K562 (cell line): ENCODE results near the gene CTIF. TPM values are rescaled to one million over a fixed set of nuclear protein-coding genes. Genes with fewer than 3 reads are reported as not detected.
A peak's percentile ranks its signal among the peaks of the same experiment; 100 is the strongest.

ENCODE experiments used
- CUX1 ChIP-seq: fragments of 200-800 bp; sonication (Bioruptor generic); IDR thresholded peaks from 2 replicates; pipeline ENCODE4 v1.6.1; 2016; ENCODE audit warnings: missing genetic modification characterization, missing compliant biosample characterization
- DDX20 ChIP-seq: fragments of 450-650 bp; IDR thresholded peaks from 2 replicates; pipeline ENCODE4 v1.6.1; 2016; ENCODE audit warnings: missing genetic modification characterization, low read depth, mild to moderate bottlenecking, missing compliant biosample characterization, moderate library complexity
- ELF4 ChIP-seq: fragments of 450-650 bp; formaldehyde crosslinking; IDR thresholded peaks from 2 replicates; pipeline ENCODE4 v1.4.0; 2022; ENCODE audit warnings: missing genetic modification characterization
- NFE2 ChIP-seq: IDR thresholded peaks from 2 replicates; pipeline ENCODE4 v1.6.1; 2014; ENCODE audit warnings: antibody characterized with exemption, low read depth
- RERE ChIP-seq: sonication (generic); formaldehyde crosslinking; IDR thresholded peaks from 2 replicates; pipeline ENCODE4 v1.8.0; 2023; ENCODE audit warnings: missing genetic modification reagents, mild to moderate bottlenecking, borderline replicate concordance
- SAFB2 ChIP-seq: fragments of 200-400 bp; formaldehyde crosslinking; IDR thresholded peaks from 2 replicates; pipeline ENCODE4 v1.6.1; 2018; ENCODE audit warnings: borderline replicate concordance, low read length, low read depth, moderate library complexity; ENCODE audit not compliant: severe bottlenecking
- polyA plus RNA-seq, 8 experiments: library from polyadenylated mRNA; depleted of rRNA in 4 of 8; stranded (reverse) in 5 of 8; unstranded in 3 of 8; fragments of >200 nt; fragmentation: Nextera tagmentation in 2 of 8; fragmentation: Illumina TruSeq in 1 of 8; extraction: Ambion mirVana in 2 of 8; extraction: Trizol in 1 of 8; gene quantifications; 2 replicates each; pipeline versions ENCODE4 v1.2.1 to v1.2.3, GENCODE V29; 2011 to 2014; ENCODE audit warnings: inconsistent platforms in 1 of 8, missing spikeins in 1 of 8
- total RNA-seq, 7 experiments: library from RNA; depleted of rRNA in 6 of 7; stranded (reverse); fragments of >200 nt in 6 of 7; fragmentation: Illumina TruSeq in 2 of 7; extraction: Trizol in 2 of 7; gene quantifications; 2 replicates each; pipeline versions ENCODE4 v1.2.1 to v1.2.3, GENCODE V29; 2011 to 2021; ENCODE audit warnings: low replicate concordance in 1 of 7
- TF ChIP-seq, protein P1 (sequence below), 3 experiments: fragments of 200-800 bp in 1 of 3; fragments of 250-450 bp in 1 of 3; fragments of 450-650 bp in 1 of 3; sonication (Bioruptor Pico) in 1 of 3; sonication (Bioruptor generic) in 1 of 3; formaldehyde crosslinking in 1 of 3; IDR thresholded peaks; 2 replicates each; pipeline versions ENCODE4 v1.6.1 to v1.8.0; 2016 to 2022; ENCODE audit warnings: mild to moderate bottlenecking in 2 of 3, missing genetic modification characterization in 2 of 3, missing compliant biosample characterization in 1 of 3, moderate library complexity in 1 of 3
- TF ChIP-seq, protein P2 (sequence below): sonication (generic); formaldehyde crosslinking; IDR thresholded peaks from 2 replicates; pipeline ENCODE4 v1.8.0; 2022; ENCODE audit warnings: missing genetic modification reagents, mild to moderate bottlenecking, moderate library complexity, borderline replicate concordance

CTIF gene
- total and polyA plus RNA-seq, 9 of the 15 experiments (the other 6 are each of a cell fraction or from before 2014, with no cell fraction given), result 0.17 to 11.5 (median 2.2) TPM

DNA sequence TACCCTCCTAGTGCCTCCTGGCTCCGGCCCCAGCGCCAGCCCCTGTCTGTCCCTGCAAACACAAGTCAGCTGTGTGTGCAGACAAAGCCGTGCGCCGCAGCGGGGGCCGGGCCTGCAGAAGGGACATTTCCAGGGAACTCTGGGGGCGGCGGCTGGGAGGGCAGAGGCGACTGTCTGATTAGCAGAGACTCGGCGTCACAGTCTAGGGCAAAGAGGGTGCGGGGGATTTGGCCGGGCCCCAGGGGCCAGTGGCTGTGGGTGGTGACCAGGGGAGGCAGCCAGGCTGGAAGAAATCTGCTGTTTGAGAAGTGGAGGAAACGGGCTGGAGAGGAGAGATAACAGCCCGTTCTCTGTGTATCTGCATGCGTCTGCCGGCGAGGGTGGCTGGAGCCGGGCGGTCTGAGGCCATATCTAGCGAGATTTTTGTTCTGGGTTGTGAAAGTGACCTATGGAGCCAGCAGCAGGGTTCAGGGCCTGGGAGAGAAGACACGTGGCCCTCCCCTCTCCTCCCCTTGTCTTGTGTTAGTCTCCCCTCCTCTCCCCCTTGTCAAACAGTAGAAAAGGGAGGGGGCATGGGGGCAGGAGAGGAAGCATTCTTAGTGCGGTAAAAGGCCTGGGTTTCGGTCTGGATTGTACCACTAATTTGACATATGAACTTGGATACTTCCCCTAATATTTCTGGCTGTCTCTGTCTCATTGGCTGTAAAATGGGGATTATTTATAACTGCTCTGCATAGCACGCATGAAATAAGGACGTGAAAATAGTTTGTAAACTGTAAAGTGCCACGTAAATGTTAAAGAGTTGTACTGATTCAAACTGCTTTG, 242.5 kb downstream of the CTIF start (continued):
- TF ChIP-seq SAFB2 (no peak), NFE2 (no peak; the same call in 1 of the 2 replicates), CUX1 (CRISPR knock-in tag) (0 out of 2 replicates have a peak, but pooled peaks have one; percentile 55), DDX20 (no peak), RERE (CRISPR knock-in tag) (no peak), ELF4 (CRISPR knock-in tag) (no peak)
- TF ChIP-seq, protein P1, sequence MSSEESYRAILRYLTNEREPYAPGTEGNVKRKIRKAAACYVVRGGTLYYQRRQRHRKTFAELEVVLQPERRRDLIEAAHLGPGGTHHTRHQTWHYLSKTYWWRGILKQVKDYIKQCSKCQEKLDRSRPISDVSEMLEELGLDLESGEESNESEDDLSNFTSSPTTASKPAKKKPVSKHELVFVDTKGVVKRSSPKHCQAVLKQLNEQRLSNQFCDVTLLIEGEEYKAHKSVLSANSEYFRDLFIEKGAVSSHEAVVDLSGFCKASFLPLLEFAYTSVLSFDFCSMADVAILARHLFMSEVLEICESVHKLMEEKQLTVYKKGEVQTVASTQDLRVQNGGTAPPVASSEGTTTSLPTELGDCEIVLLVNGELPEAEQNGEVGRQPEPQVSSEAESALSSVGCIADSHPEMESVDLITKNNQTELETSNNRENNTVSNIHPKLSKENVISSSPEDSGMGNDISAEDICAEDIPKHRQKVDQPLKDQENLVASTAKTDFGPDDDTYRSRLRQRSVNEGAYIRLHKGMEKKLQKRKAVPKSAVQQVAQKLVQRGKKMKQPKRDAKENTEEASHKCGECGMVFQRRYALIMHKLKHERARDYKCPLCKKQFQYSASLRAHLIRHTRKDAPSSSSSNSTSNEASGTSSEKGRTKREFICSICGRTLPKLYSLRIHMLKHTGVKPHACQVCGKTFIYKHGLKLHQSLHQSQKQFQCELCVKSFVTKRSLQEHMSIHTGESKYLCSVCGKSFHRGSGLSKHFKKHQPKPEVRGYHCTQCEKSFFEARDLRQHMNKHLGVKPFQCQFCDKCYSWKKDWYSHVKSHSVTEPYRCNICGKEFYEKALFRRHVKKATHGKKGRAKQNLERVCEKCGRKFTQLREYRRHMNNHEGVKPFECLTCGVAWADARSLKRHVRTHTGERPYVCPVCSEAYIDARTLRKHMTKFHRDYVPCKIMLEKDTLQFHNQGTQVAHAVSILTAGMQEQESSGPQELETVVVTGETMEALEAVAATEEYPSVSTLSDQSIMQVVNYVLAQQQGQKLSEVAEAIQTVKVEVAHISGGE (CRISPR knock-in tag; IDR thresholded peaks at IDR 0.05), result no peak
- TF ChIP-seq, protein P2, sequence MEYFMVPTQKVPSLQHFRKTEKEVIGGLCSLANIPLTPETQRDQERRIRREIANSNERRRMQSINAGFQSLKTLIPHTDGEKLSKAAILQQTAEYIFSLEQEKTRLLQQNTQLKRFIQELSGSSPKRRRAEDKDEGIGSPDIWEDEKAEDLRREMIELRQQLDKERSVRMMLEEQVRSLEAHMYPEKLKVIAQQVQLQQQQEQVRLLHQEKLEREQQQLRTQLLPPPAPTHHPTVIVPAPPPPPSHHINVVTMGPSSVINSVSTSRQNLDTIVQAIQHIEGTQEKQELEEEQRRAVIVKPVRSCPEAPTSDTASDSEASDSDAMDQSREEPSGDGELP (CRISPR knock-in tag), result peak; percentile 98
